ENCODE results near the gene PAPPA2.

- TF ChIP-seq CTCF (IDR thresholded peaks at IDR 0.05) = no peak
- no peak for TF ChIP-seq EZH2 (IDR thresholded peaks at IDR 0.05; ENCODE audit: borderline replicate concordance, insufficient read depth, low read depth, low read length, poor library complexity, severe bottlenecking)
Observed at GRCh38 chr1:176444286-176444685, 18.7 kb upstream of the PAPPA2 start.

Data from B cell (primary cell).